Keratinocyte (primary cell): ENCODE results near the gene MEAF6.

Experiments used
- CTCF ChIP-seq, 3 experiments: IDR thresholded peaks in 1 of 3; conservative IDR thresholded peaks in 1 of 3; optimal IDR thresholded peaks in 1 of 3; 2 replicates in 2 of 3; 3 replicates in 1 of 3; pipeline versions ENCODE3 to v1.5.1; 2011; ENCODE audit warnings: low read length in 3 of 3, mild to moderate bottlenecking in 3 of 3, moderate library complexity in 2 of 3, control low read depth in 1 of 3, inconsistent platforms in 1 of 3; ENCODE audit not compliant: insufficient read depth in 2 of 3; ENCODE audit errors: extremely low read depth in 1 of 3
- EZH2 ChIP-seq: IDR thresholded peaks from one replicate; pipeline ENCODE4 v1.6.1; 2012; ENCODE audit warnings: inconsistent platforms, mild to moderate bottlenecking, low read length, moderate library complexity

- TF ChIP-seq EZH2 (no peak), CTCF (optimal IDR thresholded peaks at IDR 0.05 in 1 of 3, IDR thresholded peaks at IDR 0.05 in 1 of 3, conservative IDR thresholded peaks at IDR 0.05 in 1 of 3; ENCODE audit: extremely low read depth in 1 of 3, insufficient read depth in 2 of 3, low read length in 3 of 3) (no peak)
Measured at GRCh38 chr1:37498872-37499617, 15.5 kb downstream of the MEAF6 start.
